ENCODE measurements around the gene WNT10A. TPM values are rescaled to one million over a fixed set of nuclear protein-coding genes. Genes with fewer than 3 reads are reported as not detected.

Gene WNT10A
- polyA plus RNA-seq, 1 experiment = not detected

GRCh38 chr2:218865396-218865795 lies 15.3 kb upstream of the WNT10A start:
- CTCF ChIA-PET = interaction anchor here (0.6 to 1.0 kb wide), 2 partner anchors 11 to 57 kb away, joined by 3 to 4 read pairs; no protein-coding TSS in a partner anchor
- no peak for TF ChIP-seq CTCF (IDR thresholded peaks at IDR 0.05; ENCODE audit: low read depth, low read length)
- POLR2A ChIA-PET = no interaction called here
- H3K27me3 ChIP-seq (ENCODE audit: control insufficient read depth, insufficient read depth, low read length) = peaks cover 70% of the 10 kb centered on the region
- no peak for DNase-seq (ENCODE audit: low read depth, low spot score)
- H3K4me3 ChIP-seq (ENCODE audit: low read depth, low read length) = no peak overlapping the region
- no peaks in the 10 kb centered on the region for H3K9me3 ChIP-seq (ENCODE audit: control insufficient read depth, insufficient read depth, low read length)
- no peak overlapping the region for H3K27ac ChIP-seq (ENCODE audit: low read depth, low read length)

- CTCF ChIA-PET = interaction anchor here (0.6 to 1.0 kb wide), 3 partner anchors 10 to 58 kb away, joined by 3 to 5 read pairs (median 4); no protein-coding TSS in a partner anchor
Measured at GRCh38 chr2:218865999-218866398, 14.7 kb upstream of the WNT10A start.

GRCh38 chr2:218867900-218868299 lies 12.8 kb upstream of the WNT10A start:
- POLR2A ChIA-PET = no interaction called here
- no peak for TF ChIP-seq CTCF (IDR thresholded peaks at IDR 0.05; ENCODE audit: low read depth, low read length)
- Histone ChIP-seq H3K4me3 (ENCODE audit: low read depth, low read length) (no peak overlapping the region), H3K27ac (ENCODE audit: low read depth, low read length) (no peak overlapping the region), H3K9me3 (ENCODE audit: control insufficient read depth, insufficient read depth, low read length) (peaks cover 3% of the 10 kb centered on the region; the same call in 1 of the 2 replicates), H3K27me3 (ENCODE audit: control insufficient read depth, insufficient read depth, low read length) (peaks cover 76% of the 10 kb centered on the region)
- DNase-seq (ENCODE audit: low read depth, low spot score) = no peak
- CTCF ChIA-PET = no interaction called here

More at GRCh38 chr2:218865999-218866398, 14.7 kb upstream of the WNT10A start:
- H3K9me3 ChIP-seq (ENCODE audit: control insufficient read depth, insufficient read depth, low read length) = peaks cover 2% of the 10 kb centered on the region; the same call in 1 of the 2 replicates
- no peak for DNase-seq (ENCODE audit: low read depth, low spot score)
- TF ChIP-seq CTCF (IDR thresholded peaks at IDR 0.05; ENCODE audit: low read depth, low read length) = no peak
- H3K27me3 ChIP-seq (ENCODE audit: control insufficient read depth, insufficient read depth, low read length) = peaks cover 71% of the 10 kb centered on the region
- POLR2A ChIA-PET = no interaction called here
- no peak overlapping the region for H3K4me3 ChIP-seq (ENCODE audit: low read depth, low read length)
- no peak overlapping the region for H3K27ac ChIP-seq (ENCODE audit: low read depth, low read length)

GRCh38 chr2:218869064-218869463 lies 11.6 kb upstream of the WNT10A start:
- no peak for DNase-seq (ENCODE audit: low read depth, low spot score)
- ChIA-PET POLR2A (no interaction called here), CTCF (interaction anchor here (0.7 to 2.1 kb wide), 4 partner anchors 8 to 182 kb away, joined by 3 to 6 read pairs (median 4); no protein-coding TSS in a partner anchor)
- Histone ChIP-seq H3K9me3 (ENCODE audit: control insufficient read depth, insufficient read depth, low read length) (peaks cover 3% of the 10 kb centered on the region; the same call in 1 of the 2 replicates), H3K27ac (ENCODE audit: low read depth, low read length) (no peak overlapping the region), H3K27me3 (ENCODE audit: control insufficient read depth, insufficient read depth, low read length) (peaks cover 80% of the 10 kb centered on the region), H3K4me3 (ENCODE audit: low read depth, low read length) (no peak overlapping the region)
- TF ChIP-seq CTCF (IDR thresholded peaks at IDR 0.05; ENCODE audit: low read depth, low read length) = no peak

GRCh38 chr2:218870984-218871344 lies 9.7 kb upstream of the WNT10A start:
- no peak for TF ChIP-seq CTCF (IDR thresholded peaks at IDR 0.05; ENCODE audit: low read depth, low read length)
- Histone ChIP-seq H3K4me3 (ENCODE audit: low read depth, low read length) (no peak overlapping the region), H3K9me3 (ENCODE audit: control insufficient read depth, insufficient read depth, low read length) (peaks cover 3% of the 10 kb centered on the region; the same call in 1 of the 2 replicates), H3K27me3 (ENCODE audit: control insufficient read depth, insufficient read depth, low read length) (peaks cover 86% of the 10 kb centered on the region), H3K27ac (ENCODE audit: low read depth, low read length) (no peak overlapping the region)
- ChIA-PET POLR2A (no interaction called here), CTCF (no interaction called here)
- DNase-seq (ENCODE audit: low read depth, low spot score) = no peak

All from AG04450 (cell line).